Measurements from ENCODE around the gene SPACA9. TPM values are rescaled to one million over a fixed set of nuclear protein-coding genes. Genes with fewer than 3 reads are reported as not detected.

The SPACA9 gene
- total and polyA plus RNA-seq, 12 donors, result 3.9 to 16.6 (median 10.2) TPM

DNA sequence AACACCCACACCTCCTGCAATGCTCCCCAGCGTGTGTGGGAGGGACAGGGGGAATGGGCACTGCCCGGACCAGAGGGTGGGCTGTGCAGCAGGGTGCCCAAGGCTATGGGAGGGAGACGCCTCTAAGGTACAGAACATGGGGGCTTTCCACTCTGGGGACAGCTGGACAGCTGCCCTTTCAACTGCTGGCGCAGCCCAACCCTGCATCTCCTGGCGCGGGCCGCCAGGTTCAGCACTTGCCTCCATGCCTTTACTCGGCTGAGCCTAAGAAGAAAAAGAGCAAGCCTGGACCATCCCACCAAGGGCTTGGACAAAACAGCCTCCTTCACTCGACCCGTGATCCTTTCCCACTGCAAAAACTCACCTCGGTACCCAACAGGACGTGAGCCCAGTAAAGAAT, 15.6 kb upstream of the SPACA9 start:
- TF ChIP-seq POLR2A (IDR thresholded peaks at IDR 0.05), result no peak
- TF ChIP-seq, protein P1, sequence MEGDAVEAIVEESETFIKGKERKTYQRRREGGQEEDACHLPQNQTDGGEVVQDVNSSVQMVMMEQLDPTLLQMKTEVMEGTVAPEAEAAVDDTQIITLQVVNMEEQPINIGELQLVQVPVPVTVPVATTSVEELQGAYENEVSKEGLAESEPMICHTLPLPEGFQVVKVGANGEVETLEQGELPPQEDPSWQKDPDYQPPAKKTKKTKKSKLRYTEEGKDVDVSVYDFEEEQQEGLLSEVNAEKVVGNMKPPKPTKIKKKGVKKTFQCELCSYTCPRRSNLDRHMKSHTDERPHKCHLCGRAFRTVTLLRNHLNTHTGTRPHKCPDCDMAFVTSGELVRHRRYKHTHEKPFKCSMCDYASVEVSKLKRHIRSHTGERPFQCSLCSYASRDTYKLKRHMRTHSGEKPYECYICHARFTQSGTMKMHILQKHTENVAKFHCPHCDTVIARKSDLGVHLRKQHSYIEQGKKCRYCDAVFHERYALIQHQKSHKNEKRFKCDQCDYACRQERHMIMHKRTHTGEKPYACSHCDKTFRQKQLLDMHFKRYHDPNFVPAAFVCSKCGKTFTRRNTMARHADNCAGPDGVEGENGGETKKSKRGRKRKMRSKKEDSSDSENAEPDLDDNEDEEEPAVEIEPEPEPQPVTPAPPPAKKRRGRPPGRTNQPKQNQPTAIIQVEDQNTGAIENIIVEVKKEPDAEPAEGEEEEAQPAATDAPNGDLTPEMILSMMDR (IDR thresholded peaks at IDR 0.05), result no peak
- H3K27ac ChIP-seq, result no peak overlapping the region
- no peak overlapping the region for H3K4me3 ChIP-seq
- WGBS, 4 donors, result 83 to 91% (median 89%) methylated on average over 10 to 12 of the region's 12 CpGs
- no peaks in the 10 kb centered on the region for H3K9me3 ChIP-seq (replicated peaks in 1 of 3)
- DNase-seq, result no peak
- H3K4me1 ChIP-seq (replicated peaks in 1 of 2), result no peaks in the 10 kb centered on the region
- no peaks in the 10 kb centered on the region for H3K36me3 ChIP-seq (replicated peaks in 1 of 2)
- intact Hi-C loops (cut with DNase I), result no loop called here
- H3K27me3 ChIP-seq, result no peaks in the 10 kb centered on the region

DNA sequence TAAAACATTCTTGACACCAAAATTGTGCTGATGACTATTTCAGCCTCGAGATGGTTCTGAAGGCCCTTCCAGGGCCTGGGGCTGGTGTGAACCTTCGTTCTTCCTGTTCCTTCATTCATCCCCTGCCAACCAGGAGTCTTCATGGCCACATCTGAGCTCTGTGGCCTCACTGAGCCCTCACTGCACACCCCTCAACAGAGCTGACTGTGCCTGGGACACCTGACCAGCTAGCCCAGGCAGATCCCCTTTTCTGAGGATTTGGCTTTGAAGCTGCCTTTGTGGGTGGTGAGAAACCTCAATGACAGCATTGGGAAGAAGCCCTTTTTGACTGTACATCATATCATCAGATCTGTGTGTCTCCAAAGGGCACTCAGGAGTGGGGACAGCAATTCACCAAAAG, 14.4 kb upstream of the SPACA9 start:
- no peaks in the 10 kb centered on the region for H3K36me3 ChIP-seq (replicated peaks in 1 of 2)
- no peak overlapping the region for H3K27ac ChIP-seq
- TF ChIP-seq, protein P1 (IDR thresholded peaks at IDR 0.05), result no peak
- no peak for TF ChIP-seq POLR2A (IDR thresholded peaks at IDR 0.05)
- intact Hi-C loops (cut with DNase I), result no loop called here
- DNase-seq, result no peak
- no peaks in the 10 kb centered on the region for H3K9me3 ChIP-seq (replicated peaks in 1 of 3)
- no peak overlapping the region for H3K4me3 ChIP-seq
- H3K4me1 ChIP-seq (replicated peaks in 1 of 2), result no peaks in the 10 kb centered on the region
- H3K27me3 ChIP-seq, result no peaks in the 10 kb centered on the region
- WGBS, 4 donors, result 84 to 96% (median 87%) methylated on average over 2 of the region's 2 CpGs

DNA sequence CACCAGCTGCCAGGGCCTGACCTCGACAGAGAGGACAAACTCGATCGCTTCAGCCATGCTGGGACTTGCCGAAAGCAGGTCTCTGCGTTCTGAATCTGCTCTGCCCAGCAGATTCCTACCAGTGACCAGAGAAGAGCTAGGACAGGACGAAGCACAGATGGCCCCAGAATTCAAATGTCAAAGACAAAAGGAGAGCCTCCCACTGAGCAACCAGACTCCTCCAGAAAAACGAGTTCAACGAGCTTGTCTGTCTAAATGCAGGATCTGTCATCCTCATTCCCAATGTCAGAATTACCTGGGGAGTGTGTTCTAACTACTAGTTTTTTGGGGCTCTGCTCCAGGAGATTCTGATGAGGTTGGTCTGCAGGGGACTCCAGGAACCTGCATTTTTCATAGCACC, 14.0 kb upstream of the SPACA9 start:
- TF ChIP-seq, protein P1 (IDR thresholded peaks at IDR 0.05), result no peak
- TF ChIP-seq POLR2A (IDR thresholded peaks at IDR 0.05), result no peak
- WGBS, 4 donors, result 76 to 82% (median 80%) methylated on average over 7 to 8 of the region's 8 CpGs

DNA sequence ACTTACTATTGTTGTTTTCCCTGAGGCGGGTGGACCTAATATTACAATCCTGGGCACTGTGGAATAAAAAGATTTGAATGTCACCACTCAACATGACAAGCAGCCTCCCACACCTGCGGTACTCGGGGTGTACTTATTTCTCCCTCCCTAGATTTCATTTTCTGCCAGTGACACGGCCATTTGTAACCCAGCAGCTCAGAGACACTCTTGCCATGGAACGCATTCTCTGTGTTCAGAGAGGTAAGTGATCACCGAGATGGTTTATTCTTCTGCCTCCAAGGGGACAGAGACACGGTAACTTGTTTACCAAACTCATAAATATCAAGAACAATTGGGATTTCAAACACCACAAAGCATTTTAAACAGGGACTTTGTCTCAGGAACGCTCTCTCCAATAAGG, 11.8 kb upstream of the SPACA9 start:
- TF ChIP-seq, protein P1 (IDR thresholded peaks at IDR 0.05), result no peak
- no peak for TF ChIP-seq POLR2A (IDR thresholded peaks at IDR 0.05)
- H3K4me1 ChIP-seq (replicated peaks in 1 of 2), result no peaks in the 10 kb centered on the region
- intact Hi-C loops (cut with DNase I), result no loop called here
- no peak overlapping the region for H3K4me3 ChIP-seq
- H3K36me3 ChIP-seq (replicated peaks in 1 of 2), result no peaks in the 10 kb centered on the region
- no peaks in the 10 kb centered on the region for H3K27me3 ChIP-seq
- H3K27ac ChIP-seq, result no peak overlapping the region
- no peak for DNase-seq
- WGBS, 4 donors, result 89 to 91% (median 91%) methylated on average over 8 of the region's 8 CpGs
- no peaks in the 10 kb centered on the region for H3K9me3 ChIP-seq (replicated peaks in 1 of 3)

More for the DNA sequence above, 14.0 kb upstream of the SPACA9 start:
- no peaks in the 10 kb centered on the region for H3K27me3 ChIP-seq
- no peak for DNase-seq
- no peak overlapping the region for H3K27ac ChIP-seq
- intact Hi-C loops (cut with DNase I), result no loop called here
- H3K36me3 ChIP-seq (replicated peaks in 1 of 2), result no peaks in the 10 kb centered on the region
- H3K4me3 ChIP-seq, result no peak overlapping the region
- H3K9me3 ChIP-seq (replicated peaks in 1 of 3), result no peaks in the 10 kb centered on the region
- no peaks in the 10 kb centered on the region for H3K4me1 ChIP-seq (replicated peaks in 1 of 2)

Data from adrenal gland (tissue), 12 donors.